ENCODE measurements around the gene MFSD11.
A peak's percentile ranks its signal among the peaks of the same experiment; 100 is the strongest.

MFSD11 gene

DNA sequence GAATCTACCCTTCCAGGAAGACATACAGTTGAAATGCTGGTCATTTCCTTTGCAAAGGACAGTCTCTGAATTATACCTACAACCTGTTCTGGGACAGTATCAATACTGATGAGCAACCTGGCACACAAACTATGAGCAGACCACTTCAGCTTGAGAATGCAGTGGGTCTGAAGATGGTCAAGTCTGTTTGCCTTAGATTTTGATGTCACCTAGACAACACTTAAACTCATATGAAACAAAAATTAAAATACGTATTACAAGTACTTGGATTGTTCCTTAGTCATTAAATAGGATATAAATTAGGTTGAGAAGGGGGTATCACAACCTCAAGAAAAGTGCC lies 4.3 kb upstream of the MFSD11 start:
- TF ChIP-seq, protein P1, sequence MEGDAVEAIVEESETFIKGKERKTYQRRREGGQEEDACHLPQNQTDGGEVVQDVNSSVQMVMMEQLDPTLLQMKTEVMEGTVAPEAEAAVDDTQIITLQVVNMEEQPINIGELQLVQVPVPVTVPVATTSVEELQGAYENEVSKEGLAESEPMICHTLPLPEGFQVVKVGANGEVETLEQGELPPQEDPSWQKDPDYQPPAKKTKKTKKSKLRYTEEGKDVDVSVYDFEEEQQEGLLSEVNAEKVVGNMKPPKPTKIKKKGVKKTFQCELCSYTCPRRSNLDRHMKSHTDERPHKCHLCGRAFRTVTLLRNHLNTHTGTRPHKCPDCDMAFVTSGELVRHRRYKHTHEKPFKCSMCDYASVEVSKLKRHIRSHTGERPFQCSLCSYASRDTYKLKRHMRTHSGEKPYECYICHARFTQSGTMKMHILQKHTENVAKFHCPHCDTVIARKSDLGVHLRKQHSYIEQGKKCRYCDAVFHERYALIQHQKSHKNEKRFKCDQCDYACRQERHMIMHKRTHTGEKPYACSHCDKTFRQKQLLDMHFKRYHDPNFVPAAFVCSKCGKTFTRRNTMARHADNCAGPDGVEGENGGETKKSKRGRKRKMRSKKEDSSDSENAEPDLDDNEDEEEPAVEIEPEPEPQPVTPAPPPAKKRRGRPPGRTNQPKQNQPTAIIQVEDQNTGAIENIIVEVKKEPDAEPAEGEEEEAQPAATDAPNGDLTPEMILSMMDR (IDR thresholded peaks at IDR 0.05; ENCODE audit: extremely low read depth, missing control alignments) = no peak

GRCh38 chr17:76734080-76734840 lies 3.7 kb upstream of the MFSD11 start:
- TF ChIP-seq, protein P1 (IDR thresholded peaks at IDR 0.05; ENCODE audit: extremely low read depth, missing control alignments) = no peak
- DNase-seq (ENCODE audit: low spot score) = no peak

More for the DNA sequence above, 4.3 kb upstream of the MFSD11 start:
- no peak for DNase-seq (ENCODE audit: low spot score)

DNA sequence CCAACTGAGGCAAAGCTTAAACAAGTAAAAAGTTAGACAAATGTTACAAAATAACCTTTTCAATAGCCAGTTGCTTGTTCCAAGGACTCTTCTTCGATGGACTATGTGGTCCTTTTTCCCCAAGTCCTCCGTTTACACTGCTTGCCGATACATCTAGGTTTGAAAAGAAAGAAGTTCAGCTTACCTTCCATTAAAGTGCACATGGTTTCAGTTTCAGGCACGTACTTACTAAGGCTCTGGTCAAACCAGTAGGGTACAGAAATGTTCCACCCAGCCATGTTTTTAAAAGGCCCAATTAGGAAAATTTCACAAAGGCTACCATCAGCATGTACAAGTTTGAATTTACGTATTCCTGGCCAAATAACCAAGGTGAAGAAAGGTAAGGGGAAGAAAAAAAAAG lies 2.9 kb upstream of the MFSD11 start:
- DNase-seq (ENCODE audit: low spot score) = peak; percentile 50
- TF ChIP-seq, protein P1 (IDR thresholded peaks at IDR 0.05; ENCODE audit: extremely low read depth, missing control alignments) = no peak

- TF ChIP-seq, protein P1 (IDR thresholded peaks at IDR 0.05; ENCODE audit: extremely low read depth, missing control alignments) = no peak
- DNase-seq (ENCODE audit: low spot score) = no peak
Measured at GRCh38 chr17:76735586-76736348, 2.2 kb upstream of the MFSD11 start.

DNA sequence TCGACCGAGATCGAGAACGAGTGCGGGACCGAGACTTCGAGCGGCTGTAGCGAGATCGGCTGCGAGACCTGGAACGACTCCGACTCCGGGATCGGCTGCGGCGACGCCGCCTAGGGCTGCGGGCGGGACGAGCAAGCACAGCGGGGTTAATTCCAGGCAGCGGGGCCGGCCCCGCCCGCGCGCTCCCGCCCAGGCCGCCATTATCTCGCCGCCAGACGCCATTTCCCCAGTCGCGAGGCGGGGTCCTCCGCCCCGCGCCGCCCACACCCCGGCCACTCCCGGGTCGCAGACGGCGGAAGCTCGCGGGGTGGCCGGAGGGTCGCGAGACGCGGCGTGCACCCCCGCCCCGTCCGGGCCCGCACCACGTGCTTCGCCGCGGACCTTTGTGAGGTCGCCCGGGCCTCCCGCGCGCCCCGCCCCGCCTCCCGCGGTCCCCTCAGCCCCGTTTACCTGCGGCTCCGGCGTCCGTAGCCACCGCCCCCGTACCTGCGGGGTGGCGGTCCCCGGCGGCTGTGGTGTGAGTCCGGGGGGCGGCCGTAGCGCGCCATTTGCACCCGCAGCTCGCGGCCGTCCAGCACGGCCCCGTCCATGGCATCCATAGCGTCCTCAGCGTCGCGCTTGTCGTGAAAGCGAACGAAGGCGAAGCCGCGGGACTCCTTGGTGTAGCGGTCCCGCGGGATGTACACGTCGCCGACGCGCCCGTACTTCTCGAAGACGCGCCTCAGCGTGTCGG lies 1.4 kb upstream of the MFSD11 start:
- TF ChIP-seq, protein P1 (IDR thresholded peaks at IDR 0.05; ENCODE audit: extremely low read depth, missing control alignments) = peak; percentile 3
- DNase-seq (ENCODE audit: low spot score) = peak; percentile 70

DNA sequence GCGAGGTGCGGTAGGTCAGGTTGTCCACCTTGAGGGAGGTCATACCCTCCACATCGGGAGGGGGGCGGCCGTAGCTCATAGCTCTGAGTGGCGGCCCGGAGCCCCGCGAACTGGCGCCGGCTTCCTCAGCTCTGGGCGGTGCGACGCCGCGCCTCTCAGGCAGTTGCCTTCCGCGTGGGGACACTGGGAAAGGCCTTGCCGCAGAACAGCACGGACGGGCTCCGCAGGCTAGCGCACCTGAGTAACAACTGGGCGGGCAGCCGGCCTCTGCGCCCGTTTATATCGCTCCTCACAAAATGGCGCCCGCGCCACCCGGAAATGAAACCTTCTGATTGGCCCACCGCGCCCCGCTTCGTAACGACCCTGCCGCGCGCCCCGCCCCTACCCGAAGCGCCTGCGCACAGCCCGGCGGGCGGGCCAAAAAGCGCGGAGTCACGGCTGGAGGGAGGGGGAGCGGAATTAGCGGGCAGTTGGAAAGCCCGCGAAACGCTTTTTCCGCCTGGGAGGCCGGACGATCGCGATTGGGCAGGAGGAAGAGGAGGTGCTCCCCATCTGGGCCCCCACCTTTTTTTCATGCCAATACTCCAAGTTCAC lies 740 bp upstream of the MFSD11 start, which contains the start of gene SRSF2:
TSS of gene SRSF2 (minus strand) at position 250 of the 594 bp plus-strand sequence. CDS start at position 79, 171 bp downstream.
- DNase-seq (ENCODE audit: low spot score) = peak; percentile 98
- TF ChIP-seq, protein P1 (IDR thresholded peaks at IDR 0.05; ENCODE audit: extremely low read depth, missing control alignments) = no peak
